ENCODE data around the gene ANAPC2. TPM values are rescaled to one million over a fixed set of nuclear protein-coding genes. Genes with fewer than 3 reads are reported as not detected.

Gene ANAPC2
- total RNA-seq, 1 donor from 2014 or later, result 73.2 TPM

- Mint-ChIP-seq H3K27ac (no peak overlapping the region), H3K4me3 (ENCODE audit: low read depth) (peak overlapping the region; percentile 60), H3K4me1 (ENCODE audit: low read depth) (peaks cover 10% of the 10 kb centered on the region), H3K9me3 (ENCODE audit: low read depth) (no peaks in the 10 kb centered on the region), H3K27me3 (no peaks in the 10 kb centered on the region), H3K36me3 (ENCODE audit: insufficient read depth) (peaks cover 1% of the 10 kb centered on the region)
- no peak for TF ChIP-seq CTCF (IDR thresholded peaks at IDR 0.05; ENCODE audit: unreplicated experiment)
- DNase-seq (ENCODE audit: low spot score, unreplicated experiment), result peak; percentile 62
Observed at GRCh38 chr9:137221506-137222111, 33.2 kb upstream of the ANAPC2 start.

GRCh38 chr9:137221095-137221505 is 32.7 kb upstream of the ANAPC2 start:
- peaks cover 10% of the 10 kb centered on the region for H3K4me1 Mint-ChIP-seq (ENCODE audit: low read depth)
- H3K27ac Mint-ChIP-seq, result no peak overlapping the region
- peaks cover 1% of the 10 kb centered on the region for H3K36me3 Mint-ChIP-seq (ENCODE audit: insufficient read depth)
- H3K9me3 Mint-ChIP-seq (ENCODE audit: low read depth), result no peaks in the 10 kb centered on the region
- no peaks in the 10 kb centered on the region for H3K27me3 Mint-ChIP-seq
- TF ChIP-seq CTCF (IDR thresholded peaks at IDR 0.05; ENCODE audit: unreplicated experiment), result no peak
- H3K4me3 Mint-ChIP-seq (ENCODE audit: low read depth), result peak overlapping the region; percentile 47
- DNase-seq (ENCODE audit: low spot score, unreplicated experiment), result no peak

GRCh38 chr9:137220317-137221094 is 32.1 kb upstream of the ANAPC2 start:
- Mint-ChIP-seq H3K27ac (no peak overlapping the region), H3K27me3 (no peaks in the 10 kb centered on the region), H3K4me1 (ENCODE audit: low read depth) (peaks cover 10% of the 10 kb centered on the region), H3K36me3 (ENCODE audit: insufficient read depth) (peaks cover 2% of the 10 kb centered on the region), H3K9me3 (ENCODE audit: low read depth) (no peaks in the 10 kb centered on the region), H3K4me3 (ENCODE audit: low read depth) (peak overlapping the region; percentile 47)
- no peak for TF ChIP-seq CTCF (IDR thresholded peaks at IDR 0.05; ENCODE audit: unreplicated experiment)
- DNase-seq (ENCODE audit: low spot score, unreplicated experiment), result no peak

GRCh38 chr9:137219757-137220316 is 31.5 kb upstream of the ANAPC2 start:
- Mint-ChIP-seq H3K9me3 (ENCODE audit: low read depth) (no peaks in the 10 kb centered on the region), H3K4me3 (ENCODE audit: low read depth) (peak overlapping the region; percentile 16), H3K27ac (no peak overlapping the region), H3K27me3 (no peaks in the 10 kb centered on the region), H3K36me3 (ENCODE audit: insufficient read depth) (peaks cover 3% of the 10 kb centered on the region), H3K4me1 (ENCODE audit: low read depth) (peaks cover 10% of the 10 kb centered on the region)
- no peak for TF ChIP-seq CTCF (IDR thresholded peaks at IDR 0.05; ENCODE audit: unreplicated experiment)
- no peak for DNase-seq (ENCODE audit: low spot score, unreplicated experiment)

- peaks cover 3% of the 10 kb centered on the region for H3K36me3 Mint-ChIP-seq (ENCODE audit: insufficient read depth)
- no peaks in the 10 kb centered on the region for H3K9me3 Mint-ChIP-seq (ENCODE audit: low read depth)
- no peak for DNase-seq (ENCODE audit: low spot score, unreplicated experiment)
- no peak for TF ChIP-seq CTCF (IDR thresholded peaks at IDR 0.05; ENCODE audit: unreplicated experiment)
- H3K4me1 Mint-ChIP-seq (ENCODE audit: low read depth), result peaks cover 10% of the 10 kb centered on the region
- H3K27ac Mint-ChIP-seq, result peak overlapping the region; percentile 92
- H3K27me3 Mint-ChIP-seq, result no peaks in the 10 kb centered on the region
- peak overlapping the region; percentile 53 for H3K4me3 Mint-ChIP-seq (ENCODE audit: low read depth)
Observed at GRCh38 chr9:137218754-137219271, 30.5 kb upstream of the ANAPC2 start.
